NCI-H524 (cell line): ENCODE data around the gene CD83.
A peak's percentile ranks its signal among the peaks of the same experiment; 100 is the strongest.
"Not testable (repeated sequence)": the region's sequence is repeated elsewhere in the genome, so short reads cannot be mapped to it uniquely, and the experiment has no call there.

Source experiments
- DNase-seq, 2 experiments: peaks; one replicate each; lab custom pipeline; 2025; lab: John Stamatoyannopoulos, UW

CD83 gene, protein sequence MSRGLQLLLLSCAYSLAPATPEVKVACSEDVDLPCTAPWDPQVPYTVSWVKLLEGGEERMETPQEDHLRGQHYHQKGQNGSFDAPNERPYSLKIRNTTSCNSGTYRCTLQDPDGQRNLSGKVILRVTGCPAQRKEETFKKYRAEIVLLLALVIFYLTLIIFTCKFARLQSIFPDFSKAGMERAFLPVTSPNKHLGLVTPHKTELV

DNA sequence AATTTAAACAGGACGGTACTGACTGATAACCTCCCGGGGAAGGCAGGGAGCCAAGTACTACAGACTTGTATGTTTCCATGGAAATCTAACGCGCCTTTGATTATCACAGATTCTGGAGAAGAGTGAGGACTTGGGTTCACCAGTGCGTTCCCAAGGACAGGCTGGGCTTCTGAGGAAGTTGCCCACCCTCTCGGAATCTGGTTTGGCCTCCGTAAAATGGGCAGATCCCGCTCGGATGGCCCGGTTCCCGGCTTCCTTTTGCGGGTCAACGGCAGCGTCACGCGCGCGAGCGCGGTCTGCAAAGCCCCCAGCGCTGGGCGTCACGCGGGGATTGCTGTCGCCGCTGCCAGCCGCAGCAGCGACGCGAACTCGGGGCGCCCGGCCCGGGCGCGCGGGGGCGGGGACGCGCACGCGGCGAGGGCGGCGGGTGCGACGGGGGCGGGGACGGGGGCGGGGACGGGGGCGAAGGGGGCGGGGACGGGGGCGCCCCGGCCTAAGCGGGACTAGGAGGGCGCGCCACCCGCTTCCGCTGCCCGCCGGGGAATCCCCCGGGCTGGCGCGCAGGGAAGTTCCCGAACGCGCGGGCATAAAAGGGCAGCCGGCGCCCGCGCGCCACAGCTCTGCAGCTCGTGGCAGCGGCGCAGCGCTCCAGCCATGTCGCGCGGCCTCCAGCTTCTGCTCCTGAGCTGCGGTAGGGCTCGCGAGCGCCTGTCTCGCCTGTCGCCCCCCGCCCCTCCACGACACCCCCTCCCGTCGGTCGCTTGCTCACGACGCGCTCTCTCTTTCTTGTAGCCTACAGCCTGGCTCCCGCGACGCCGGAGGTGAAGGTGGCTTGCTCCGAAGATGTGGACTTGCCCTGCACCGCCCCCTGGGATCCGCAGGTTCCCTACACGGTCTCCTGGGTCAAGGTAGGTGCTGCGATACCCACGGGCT is at the start of gene CD83:
Gene CD83, plus strand, starts transcription at position 615 of the 933 bp plus-strand sequence. Its CDS starts 40 bp downstream, at position 655.
- DNase-seq: peak; percentile 1 to 57

DNA sequence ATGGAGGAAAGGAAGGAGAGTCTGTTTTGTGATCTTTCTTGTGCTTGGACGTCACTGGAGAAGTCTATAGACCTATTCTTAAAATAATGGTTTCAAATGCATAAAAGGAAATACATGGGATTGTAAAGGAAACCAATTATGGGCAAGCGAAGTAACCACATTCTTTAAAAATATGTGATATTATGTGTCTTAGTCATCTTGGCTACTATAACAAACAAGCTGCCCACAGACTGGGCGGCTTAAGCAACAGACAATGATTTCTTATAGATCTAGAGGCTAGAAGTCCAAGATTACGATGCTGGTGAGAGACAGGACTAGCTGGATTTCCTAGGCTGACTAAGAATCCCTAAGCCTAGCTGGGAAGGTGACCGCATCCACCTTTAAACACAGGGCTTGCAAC is 49.4 kb upstream of the CD83 start:
- DNase-seq: no peak

DNA sequence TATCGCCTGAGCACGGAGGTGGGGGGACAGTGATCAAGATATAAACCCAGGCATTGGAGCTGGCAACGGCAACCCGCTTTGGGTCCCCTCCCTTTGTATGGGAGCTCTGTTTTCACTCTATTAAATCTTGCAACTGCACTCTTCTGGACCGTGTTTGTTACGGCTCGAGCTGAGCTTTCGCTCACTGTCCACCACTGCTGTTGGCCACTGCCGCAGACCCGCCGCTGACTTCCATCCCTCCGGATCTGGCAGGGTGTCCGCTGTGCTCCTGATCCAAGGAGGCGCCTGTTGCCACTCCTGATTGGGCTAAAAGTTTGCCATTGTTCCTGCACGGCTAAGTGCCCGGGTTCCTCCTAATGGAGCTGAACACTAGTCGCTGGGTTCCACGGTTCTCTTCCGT is 48.9 kb upstream of the CD83 start:
- DNase-seq: no peak

DNA sequence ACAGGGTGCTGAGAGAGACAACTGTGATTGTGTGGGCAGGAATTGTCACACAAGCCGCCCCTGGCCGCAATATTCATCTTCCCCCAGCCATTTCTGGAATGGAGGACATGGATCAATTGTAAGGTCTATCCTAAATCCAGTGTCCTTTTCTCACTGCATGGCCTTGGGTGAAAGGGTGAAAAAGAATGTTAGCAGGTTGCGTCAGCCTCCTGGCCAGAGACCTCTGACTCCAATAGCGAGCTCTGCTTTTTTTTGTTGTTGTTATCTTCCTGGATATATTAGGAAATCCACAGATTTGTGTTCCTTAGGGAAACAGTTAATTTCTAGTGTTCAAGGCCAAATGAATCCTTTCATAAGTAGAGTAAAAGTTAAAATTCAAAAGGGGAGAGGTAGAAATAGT is 47.1 kb upstream of the CD83 start:
- DNase-seq: no peak

DNA sequence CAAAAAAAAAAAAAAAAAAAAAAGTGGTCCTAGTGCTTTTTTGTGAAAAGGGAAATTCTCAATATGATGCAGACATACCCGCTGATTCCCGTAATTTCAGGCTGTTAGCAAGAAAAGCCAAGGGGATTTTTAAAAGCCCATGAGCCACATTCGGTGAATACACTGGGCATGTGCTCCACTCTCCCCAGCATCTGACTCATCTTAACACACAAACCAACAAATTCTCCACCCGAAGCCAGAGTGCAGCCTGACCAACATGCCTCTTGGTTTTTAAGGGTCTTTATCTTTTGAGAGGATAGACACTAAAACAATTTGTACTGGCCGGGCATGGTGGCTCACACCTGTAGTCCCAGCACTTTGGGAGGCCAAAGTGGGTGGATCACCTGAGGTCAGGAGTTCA is 45.5 kb upstream of the CD83 start:
- DNase-seq: no peak

DNA sequence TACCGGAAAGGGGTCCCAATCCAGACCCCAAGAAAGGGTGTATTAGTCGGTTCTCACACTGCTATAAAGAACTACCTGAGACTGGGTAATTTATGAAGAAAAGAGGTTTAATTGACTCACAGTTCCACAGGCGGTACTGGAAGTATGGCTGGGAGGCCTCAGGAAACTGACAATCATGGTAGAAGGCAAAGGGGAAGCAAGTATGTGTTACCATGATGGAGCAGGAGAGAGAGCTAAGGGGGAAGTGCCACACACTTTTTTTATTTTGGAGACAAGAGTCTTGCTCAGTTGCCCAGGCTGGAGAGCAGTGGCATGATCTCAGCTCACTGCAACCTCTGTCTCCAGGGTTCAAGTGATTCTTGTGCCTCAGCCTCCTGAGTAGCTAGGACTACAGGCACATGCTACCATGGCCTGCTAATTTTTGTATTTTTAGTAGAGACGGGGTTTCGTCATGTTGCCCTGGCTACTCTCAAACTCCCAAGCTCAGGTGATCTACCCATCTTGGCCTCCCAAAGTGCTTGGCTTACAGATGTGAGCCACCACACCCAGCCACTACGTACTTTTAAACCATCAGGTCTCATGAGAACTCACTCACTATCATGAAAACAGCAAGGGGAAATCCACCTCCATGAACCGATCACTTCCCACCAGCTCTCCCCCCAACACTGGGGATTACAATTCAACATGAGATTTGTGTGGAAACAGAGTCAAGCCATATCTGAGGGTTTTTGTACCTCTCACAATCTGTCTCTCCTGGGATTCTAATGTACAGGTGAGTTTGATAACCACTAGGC is 43.8 kb upstream of the CD83 start:
- not testable (repeated sequence) for DNase-seq

DNA sequence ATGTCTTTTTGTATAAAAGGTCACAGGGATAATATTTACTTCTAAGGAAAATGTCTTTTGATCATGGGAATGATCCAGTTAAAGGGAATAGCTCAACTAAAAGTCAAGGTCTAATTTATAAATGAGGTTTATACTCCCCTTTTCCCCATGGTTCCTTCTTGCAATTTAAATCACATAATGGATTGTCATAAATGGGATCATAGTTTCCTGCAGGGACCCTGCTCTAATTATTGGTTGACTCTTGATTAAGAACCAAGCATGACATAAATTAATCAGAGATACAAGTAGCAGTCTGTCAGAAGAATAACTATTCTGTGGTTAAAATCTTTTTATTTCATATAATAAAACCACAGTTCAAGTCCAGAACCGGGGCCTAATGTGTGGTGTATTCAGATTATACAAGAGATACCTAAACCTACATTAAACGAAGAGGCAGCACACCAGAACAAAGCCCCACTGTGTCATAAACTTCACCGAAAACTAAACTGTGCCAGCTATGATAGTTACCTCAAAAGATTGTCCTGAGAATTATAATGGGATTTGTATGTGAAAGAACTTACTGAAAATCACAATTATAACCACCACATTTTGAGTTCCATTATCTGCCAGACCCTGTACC is 43.0 kb upstream of the CD83 start:
- DNase-seq: no peak

DNA sequence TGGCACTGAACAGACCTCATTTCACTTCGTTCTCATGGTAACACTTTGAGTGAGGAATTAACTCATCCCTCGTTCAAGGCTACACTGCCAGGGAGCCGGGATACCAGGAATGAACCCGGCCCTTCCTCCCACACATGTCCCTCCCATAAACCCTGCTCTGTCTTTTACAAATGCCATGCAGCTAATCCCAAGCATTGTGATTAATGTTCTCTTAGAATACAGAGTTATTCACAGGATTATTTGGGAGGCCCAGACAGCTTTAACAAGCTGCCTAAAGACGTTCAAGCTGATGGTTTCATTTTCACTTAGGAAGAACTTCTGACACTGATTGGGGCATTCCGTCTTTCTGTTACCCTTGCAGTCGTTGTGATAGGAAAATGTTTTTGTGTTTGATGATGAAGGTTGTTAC is 42.5 kb upstream of the CD83 start:
- DNase-seq: peak; percentile 13 to 63

DNA sequence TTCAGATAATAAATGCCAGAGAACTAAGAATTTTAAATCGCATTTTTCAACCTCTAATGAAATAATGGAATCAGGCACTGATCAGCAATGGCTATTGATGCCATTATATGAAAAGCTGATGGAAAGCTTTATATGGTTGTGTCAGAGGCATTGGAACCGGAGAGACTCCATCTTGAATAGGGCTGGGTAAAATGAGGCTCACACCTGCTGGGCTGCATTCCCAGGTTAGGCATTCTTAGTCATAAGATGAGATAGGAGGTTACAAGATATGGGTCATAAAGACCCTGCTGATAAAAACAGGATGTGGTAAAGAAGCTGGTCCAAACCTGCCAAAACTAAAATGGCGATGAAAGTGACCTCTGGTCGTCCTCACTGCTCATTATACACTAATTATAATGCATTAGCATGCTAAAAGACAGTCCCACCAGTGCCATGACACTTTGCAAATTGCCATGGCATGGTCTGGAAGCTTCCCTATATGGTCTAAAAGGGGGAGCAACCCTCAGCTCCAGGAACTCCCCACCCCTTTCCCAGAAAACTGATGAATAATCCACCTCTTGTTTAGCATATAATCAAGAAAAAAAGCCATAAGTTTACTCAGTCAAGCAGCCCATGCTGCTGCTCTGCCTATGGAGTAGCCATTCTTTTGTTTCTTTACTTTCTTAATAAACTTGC is 40.2 kb upstream of the CD83 start:
- DNase-seq: no peak

DNA sequence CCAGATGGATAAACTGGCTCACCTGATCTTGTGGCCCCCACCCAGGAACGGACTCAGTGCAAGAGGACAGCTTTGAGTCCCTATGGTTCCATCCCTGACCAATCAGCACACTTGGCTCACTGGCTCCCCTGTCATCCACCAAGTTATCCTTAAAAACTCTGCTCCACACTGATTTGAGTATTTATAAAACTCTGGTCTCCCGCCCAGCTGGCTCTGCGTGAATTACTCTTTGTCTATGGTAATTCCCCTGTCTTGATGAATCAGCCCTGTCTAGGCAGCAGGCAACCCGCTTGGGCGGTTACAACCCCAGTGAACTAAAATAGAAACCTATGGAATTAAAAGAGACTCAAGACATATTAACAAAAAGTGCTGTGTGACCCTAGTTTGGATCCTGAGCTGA is 38.1 kb upstream of the CD83 start:
- no peak for DNase-seq

DNA sequence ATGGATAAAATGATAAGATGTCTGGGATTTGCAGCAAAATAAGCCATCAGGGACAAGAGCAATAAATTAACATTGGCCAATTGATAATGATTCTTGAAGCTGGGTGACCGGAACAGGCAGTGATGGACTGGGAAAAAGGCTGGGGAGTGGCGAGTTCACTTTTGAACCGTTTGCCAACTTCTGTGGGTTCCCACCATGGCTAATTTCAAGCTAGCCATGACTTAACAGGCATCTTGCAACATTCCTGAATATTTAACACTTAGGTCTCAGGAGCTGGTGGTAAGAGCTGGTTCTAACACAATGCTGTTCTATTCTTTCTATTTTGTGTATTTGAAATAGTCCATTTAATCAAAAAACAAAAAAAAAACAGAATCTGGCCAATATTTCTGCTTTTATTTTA is 37.6 kb upstream of the CD83 start:
- no peak for DNase-seq

DNA sequence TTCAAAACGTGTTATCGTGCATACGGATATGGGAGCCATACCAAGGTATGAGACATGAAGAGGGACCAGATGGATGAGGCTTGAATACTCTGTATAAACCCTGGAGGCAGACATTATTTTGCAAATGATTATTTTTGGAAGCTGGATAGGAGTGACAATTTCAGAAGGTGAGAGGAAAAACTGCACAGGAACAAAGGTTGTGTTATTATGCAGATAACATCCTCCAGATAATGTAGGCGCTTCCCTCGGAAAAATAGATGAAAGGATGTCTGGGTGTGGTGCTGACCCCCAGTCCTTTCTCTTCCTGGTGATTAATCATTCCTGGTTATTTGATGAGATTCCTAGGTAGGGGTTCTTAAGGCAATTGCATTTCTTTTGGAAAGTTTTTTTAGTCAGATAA is 36.4 kb upstream of the CD83 start:
- DNase-seq: no peak

DNA sequence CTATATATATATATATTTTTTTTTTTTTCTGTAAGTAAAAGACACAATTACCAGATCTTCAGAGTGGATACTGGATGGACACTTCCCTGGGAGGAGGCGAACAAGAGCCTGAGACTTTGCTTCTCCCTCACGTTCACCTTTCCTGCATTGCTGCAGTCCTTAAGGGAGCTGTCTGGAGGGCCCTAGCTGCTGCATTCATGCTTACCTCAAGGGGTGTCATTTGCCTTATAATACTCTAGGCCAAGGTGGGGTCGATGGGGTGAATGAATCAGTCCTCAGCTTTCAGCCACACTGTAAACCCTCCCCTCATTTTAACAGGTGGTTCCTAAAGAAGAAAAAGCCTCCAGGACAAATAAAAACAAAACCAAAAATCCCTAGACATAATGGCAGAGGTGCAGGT is 34.8 kb upstream of the CD83 start:
- no peak for DNase-seq

DNA sequence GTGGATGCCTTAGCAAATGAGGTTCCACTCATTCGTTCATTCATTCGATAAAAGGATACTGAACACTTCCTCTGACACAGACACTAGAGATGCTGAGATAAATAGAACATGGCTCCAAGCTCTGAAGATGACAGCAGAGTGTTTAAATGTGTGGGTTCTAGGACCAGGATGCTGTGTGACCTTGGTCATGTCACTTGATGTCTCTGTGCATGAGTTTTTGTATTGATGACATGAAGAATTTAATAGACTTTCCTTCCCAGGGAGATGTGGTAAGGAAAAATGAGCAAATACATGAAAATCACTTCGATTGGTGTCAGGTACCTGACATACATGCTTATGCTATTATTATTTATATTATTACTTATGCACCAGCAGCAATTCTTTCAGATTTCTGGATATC is 34.3 kb upstream of the CD83 start:
- no peak for DNase-seq

DNA sequence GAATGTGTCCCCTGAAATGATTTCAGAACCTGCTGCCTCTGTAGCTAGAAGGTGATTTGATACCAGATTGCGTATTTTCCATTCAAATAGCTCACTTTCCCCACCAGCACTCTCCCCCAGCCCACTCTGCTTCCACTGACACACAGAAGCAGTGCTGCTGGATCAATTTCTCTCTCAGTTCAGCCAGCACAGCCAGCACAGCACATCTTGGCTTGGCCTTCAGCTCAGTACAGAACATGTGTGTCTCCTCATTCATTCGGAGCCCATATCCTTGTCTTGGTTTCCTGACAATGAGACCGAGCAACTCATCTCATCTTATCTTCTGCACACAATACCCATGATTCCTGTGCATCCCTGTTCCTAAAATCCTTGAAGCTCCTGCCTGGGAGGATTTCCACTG is 33.8 kb upstream of the CD83 start:
- DNase-seq: no peak

DNA sequence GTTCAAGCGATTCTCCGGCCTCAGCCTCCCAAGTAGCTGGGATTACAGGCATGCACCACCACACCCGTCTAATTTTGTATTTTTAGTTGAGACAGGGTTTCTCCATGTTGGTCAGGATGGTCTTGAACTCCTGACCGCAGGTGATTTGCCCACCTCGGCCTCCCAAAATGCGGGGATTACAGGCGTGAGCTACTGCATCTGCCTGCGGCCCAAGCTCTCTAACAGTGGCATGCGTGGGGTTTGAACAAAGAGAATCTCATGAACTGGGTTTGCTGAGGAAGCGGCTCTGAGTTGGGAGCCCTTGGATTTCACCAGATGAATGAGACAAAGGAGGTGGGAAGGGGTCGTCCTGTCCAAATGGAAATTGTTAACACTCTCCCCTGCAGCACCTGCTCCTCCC is 33.2 kb upstream of the CD83 start:
- no peak for DNase-seq

DNA sequence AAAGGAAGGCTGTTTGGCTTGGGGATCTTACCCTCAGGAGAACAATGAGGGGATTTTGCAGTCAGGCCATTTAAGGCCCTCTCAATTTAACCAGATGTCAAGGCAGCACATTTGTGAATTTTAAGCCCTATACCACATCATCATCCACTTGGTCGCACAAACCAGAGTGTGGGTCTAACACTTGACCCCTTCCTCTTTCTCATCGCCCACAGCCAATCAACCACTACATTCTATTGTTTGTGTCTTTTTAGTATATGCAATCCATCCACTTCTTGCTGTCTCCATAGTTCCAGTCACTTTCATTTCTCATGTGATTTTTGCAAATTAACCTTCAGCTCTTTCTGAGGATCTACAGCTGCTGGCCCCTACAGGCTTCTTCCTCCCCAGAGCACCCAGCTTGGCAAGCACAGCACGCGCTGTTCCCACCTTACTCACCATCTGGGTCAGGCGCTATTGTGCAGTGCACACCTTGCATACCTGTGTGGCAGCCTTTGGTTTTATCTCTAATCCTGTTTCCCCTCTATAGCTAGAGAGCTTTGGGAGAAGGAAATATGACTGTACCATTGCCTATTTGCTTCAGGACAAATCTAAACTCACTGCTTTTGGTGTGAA is 32.3 kb upstream of the CD83 start:
- peak in 1 of 2 experiments; percentile 13 for DNase-seq

DNA sequence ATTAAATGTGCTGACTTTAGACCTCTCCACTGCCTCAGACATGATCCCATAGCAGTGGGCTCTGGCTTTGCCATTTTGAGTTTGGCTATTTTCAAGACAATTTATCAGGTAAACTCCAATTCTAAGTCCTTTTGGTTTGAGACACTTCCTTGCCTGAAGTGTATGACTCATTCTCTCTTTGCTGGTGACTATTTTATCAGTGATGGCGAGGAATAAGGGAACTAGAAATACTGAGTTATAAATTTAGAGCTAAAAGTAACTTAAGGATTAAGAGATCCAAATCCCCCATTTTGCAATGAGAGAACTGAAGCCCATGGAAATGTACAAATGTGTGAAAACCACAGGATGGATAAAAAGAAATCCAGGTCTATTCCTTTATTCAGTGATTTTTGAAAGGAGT is 30.9 kb upstream of the CD83 start:
- DNase-seq: no peak

DNA sequence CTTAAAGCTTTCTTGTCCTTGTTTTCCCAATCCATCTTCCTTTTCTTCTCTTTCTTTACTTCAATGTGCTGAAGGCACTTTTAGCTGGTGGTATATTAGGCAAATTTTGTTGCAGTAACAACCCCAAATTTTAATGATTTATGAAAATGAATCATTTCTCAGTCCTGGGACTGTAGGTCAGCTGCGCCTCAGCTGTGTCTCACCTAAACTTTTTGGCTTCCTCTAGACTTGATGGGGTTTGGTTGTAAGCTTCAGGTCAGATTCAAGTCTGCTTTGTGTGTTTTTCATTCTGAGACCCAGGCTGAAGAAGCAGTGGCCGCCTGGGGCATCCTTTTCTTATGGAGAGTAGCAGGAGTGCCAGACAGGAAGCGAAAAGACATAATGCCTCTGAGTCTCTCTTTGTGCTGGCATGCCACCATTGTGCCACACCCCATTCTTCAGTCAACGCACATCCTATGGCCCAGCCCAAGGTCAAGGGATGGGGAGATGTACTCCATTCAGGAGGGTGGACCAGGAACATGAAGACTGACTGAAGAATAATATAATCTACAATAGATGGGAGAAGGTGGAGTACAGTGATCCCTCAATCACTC is 28.9 kb upstream of the CD83 start:
- DNase-seq: no peak

DNA sequence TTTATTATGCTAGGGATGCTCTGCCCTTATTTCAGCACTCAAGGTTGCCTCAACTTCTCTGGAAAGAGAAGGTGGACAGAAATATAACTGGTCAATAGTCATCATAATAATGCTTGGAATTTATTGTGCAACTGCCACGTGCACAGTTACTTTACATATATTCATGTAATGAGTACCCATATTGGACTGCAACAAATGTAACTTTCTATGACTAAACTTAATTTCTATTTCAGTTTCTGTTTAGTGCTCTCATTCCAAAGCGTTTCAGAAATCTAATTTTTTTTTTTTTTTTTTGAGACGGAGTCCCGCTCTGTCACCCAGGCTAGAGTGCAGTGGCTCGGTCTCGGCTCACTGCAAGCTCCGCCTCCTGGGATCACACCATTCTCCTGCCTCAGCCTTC is 28.3 kb upstream of the CD83 start:
- no peak for DNase-seq
